Left ventricle myocardium inferior (tissue), 1 donor: ENCODE results near the gene DLG2. TPM values are rescaled to one million over a fixed set of nuclear protein-coding genes. Genes with fewer than 3 reads are reported as not detected.

Source experiments
- DNase-seq: peaks from one replicate; pipeline ENCODE4 v3.0.0-alpha.2; 2020
- H3K27ac ChIP-seq: fragments of 200-600 bp; replicated peaks from 2 replicates; pipeline ENCODE4 v1.8.0; 2021
- H3K27me3 ChIP-seq: fragments of 200-600 bp; 2 replicates; pipeline ENCODE4 v1.8.0; 2021; ENCODE audit warnings: low read depth
- H3K36me3 ChIP-seq: fragments of 200-600 bp; 2 replicates; pipeline ENCODE4 v1.8.0; 2021
- H3K4me1 ChIP-seq: fragments of 200-600 bp; 2 replicates; pipeline ENCODE4 v1.8.0; 2021
- H3K4me3 ChIP-seq: fragments of 200-600 bp; 2 replicates; pipeline ENCODE4 v1.8.0; 2021; ENCODE audit warnings: mild to moderate bottlenecking, moderate library complexity
- H3K9me3 ChIP-seq: fragments of 200-600 bp; replicated peaks from 2 replicates; pipeline ENCODE4 v1.8.0; 2021
- intact Hi-C: fragments of 100-400 bp; cut with micrococcal nuclease; formaldehyde crosslinking; loops from one replicate; pipeline ENCODE4 v1.11.0; 2022
- total RNA-seq: library from RNA; stranded (reverse); fragmentation: NEBNext Ultra II Directional; extraction: Animal tissue kit (Norgen Biotek cat#: 25700); gene quantifications from one replicate; pipeline ENCODE4 v1.2.1, GENCODE V29; 2021
- TF ChIP-seq, protein P1 (sequence below): fragments of 200-600 bp; IDR thresholded peaks from 2 replicates; pipeline ENCODE4 v1.8.0; 2021; ENCODE audit warnings: antibody characterized with exemption, mild to moderate bottlenecking, borderline replicate concordance
- donor health status: DM: no; HTN: yes; CAD: no; lungs with severe emphysema.

Gene DLG2
- total RNA-seq, 1 donor from 2014 or later, result 6.5 TPM

DNA sequence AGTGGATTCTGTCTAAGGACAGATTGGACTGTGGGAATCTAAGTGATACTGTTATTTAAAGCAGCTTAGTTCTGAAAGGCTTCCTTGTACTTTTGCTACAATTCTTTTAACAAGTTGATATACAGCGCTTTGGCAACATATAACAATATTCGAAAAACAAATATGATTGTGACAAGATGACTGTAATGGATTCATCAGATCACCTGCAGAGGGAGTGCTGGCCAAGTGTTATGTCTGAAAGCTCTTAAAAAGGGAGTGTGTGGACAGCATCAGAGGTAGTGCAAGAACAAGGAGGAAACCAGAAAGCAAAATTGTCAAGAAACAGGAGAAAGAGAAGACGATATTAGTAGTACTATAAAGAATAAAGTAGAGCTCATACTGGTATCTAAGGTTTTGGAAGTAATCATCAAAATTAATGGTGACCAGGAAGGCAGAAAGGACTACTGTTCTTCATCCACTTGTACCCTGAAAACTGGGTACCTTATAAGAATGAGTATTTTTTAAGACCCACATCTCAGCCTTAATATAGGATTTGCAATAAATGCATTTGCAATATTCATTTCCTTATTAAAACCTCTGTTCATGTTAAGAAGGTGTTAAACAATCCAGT is 1229.0 kb downstream of the DLG2 start:
- H3K9me3 ChIP-seq, result no peaks in the 10 kb centered on the region
- H3K27ac ChIP-seq, result no peak overlapping the region
- no peaks in the 10 kb centered on the region for H3K36me3 ChIP-seq
- H3K4me1 ChIP-seq, result no peaks in the 10 kb centered on the region
- no peaks in the 10 kb centered on the region for H3K27me3 ChIP-seq
- DNase-seq, result no peak
- intact Hi-C loops, result no loop called here
- no peak overlapping the region for H3K4me3 ChIP-seq
- TF ChIP-seq, protein P1, sequence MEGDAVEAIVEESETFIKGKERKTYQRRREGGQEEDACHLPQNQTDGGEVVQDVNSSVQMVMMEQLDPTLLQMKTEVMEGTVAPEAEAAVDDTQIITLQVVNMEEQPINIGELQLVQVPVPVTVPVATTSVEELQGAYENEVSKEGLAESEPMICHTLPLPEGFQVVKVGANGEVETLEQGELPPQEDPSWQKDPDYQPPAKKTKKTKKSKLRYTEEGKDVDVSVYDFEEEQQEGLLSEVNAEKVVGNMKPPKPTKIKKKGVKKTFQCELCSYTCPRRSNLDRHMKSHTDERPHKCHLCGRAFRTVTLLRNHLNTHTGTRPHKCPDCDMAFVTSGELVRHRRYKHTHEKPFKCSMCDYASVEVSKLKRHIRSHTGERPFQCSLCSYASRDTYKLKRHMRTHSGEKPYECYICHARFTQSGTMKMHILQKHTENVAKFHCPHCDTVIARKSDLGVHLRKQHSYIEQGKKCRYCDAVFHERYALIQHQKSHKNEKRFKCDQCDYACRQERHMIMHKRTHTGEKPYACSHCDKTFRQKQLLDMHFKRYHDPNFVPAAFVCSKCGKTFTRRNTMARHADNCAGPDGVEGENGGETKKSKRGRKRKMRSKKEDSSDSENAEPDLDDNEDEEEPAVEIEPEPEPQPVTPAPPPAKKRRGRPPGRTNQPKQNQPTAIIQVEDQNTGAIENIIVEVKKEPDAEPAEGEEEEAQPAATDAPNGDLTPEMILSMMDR, result peak; percentile 35

DNA sequence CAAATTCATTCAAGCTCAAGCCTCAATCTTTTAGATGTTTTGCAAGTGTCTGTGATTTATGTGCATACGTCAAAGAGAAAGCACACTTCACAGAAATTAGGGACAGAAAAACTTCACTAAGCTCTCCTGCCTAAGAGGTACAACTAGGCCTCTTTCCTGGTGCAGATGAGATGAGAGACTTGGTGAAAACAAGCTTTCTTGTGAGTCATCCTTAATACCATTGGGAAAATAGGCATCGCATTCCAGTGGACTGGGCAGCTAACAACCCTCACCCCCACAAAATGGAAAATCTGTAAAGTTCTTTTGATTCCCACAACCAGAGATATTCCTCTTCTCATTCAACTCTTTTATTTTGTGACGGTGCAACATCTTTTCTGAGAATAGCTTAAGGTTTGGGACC is 1230.6 kb downstream of the DLG2 start:
- Histone ChIP-seq H3K9me3 (no peaks in the 10 kb centered on the region), H3K27me3 (no peaks in the 10 kb centered on the region), H3K4me1 (no peaks in the 10 kb centered on the region), H3K36me3 (no peaks in the 10 kb centered on the region), H3K4me3 (no peak overlapping the region), H3K27ac (no peak overlapping the region)
- intact Hi-C loops, result no loop called here
- no peak for DNase-seq
- TF ChIP-seq, protein P1, result no peak

DNA sequence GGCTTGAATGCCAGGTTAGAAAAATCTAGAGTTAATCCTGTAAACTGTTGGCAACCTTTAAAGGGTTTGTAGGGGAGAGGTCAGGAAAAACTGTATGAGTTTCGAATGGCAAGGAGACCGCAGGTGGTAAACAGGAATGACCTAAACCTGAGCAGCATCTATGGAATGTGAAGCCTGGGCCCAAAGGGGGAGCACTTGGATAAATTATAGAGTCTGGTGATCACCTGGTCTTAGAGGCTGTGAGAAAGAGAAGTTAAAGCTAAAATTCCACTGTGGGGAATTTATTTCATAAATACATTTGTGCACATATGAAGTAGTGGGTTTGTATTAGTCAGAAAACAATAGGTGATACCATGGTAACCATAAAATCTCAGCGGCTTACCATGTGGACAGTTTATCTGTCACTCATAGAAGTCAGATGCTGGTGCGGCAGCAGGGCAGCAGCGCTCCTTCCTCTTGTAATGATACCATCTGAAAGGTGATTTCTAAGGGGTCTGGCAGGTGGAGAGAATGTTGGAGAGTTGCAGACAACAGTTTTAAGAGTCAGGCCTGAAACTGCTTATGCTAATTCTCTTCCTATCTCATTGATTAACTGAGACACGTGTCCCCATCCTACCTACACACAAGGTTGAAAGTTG is 1236.6 kb downstream of the DLG2 start:
- Histone ChIP-seq H3K36me3 (no peaks in the 10 kb centered on the region), H3K27ac (no peak overlapping the region), H3K9me3 (no peaks in the 10 kb centered on the region), H3K27me3 (no peaks in the 10 kb centered on the region), H3K4me3 (no peak overlapping the region), H3K4me1 (no peaks in the 10 kb centered on the region)
- intact Hi-C loops, result no loop called here
- no peak for DNase-seq
- TF ChIP-seq, protein P1, result no peak

DNA sequence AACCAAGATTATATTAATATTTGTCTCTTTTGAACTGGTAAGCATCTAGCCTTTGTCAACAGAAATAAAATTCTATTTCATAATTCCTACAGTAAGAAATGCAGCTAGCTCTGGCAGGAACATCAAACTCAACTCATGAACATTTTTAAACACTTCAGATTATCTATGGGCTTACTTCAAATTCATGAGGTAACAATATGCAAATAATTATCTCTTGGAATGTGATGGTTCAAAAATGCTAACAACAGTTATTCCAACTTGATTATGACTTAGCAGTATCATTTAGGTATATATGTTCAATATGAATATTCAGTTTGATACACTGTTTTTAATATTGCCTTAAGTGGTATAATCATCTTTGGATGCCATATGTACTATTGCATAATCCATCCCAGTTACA is 1237.4 kb downstream of the DLG2 start:
- no peaks in the 10 kb centered on the region for H3K9me3 ChIP-seq
- intact Hi-C loops, result no loop called here
- no peak for DNase-seq
- no peaks in the 10 kb centered on the region for H3K4me1 ChIP-seq
- no peak overlapping the region for H3K4me3 ChIP-seq
- H3K27me3 ChIP-seq, result no peaks in the 10 kb centered on the region
- TF ChIP-seq, protein P1, result no peak
- H3K36me3 ChIP-seq, result no peaks in the 10 kb centered on the region
- H3K27ac ChIP-seq, result no peak overlapping the region

DNA sequence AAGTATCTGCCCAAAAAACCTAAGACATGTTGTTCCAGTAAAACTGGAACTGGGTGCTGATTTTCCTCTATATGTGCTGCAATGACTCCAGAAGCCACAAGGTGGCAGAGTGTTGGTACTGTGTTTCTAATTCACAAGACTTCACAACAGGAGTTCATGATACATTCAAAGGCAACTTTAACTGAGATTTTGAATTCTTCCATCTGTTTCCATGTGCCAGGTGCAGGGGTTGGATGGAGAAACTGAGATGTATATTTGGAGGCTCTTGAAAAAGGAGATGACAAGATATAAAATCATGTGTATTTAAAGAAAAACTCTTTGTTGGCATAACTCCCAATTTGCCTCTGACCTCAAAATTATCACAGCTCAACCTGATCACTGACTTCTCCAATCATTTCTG is 1242.4 kb downstream of the DLG2 start:
- Histone ChIP-seq H3K27ac (no peak overlapping the region), H3K9me3 (no peaks in the 10 kb centered on the region), H3K4me3 (no peak overlapping the region), H3K36me3 (no peaks in the 10 kb centered on the region), H3K4me1 (no peaks in the 10 kb centered on the region), H3K27me3 (no peaks in the 10 kb centered on the region)
- intact Hi-C loops, result no loop called here
- TF ChIP-seq, protein P1, result peak; percentile 85
- DNase-seq, result no peak
